ENCODE data around the gene FAM180A. TPM values are rescaled to one million over a fixed set of nuclear protein-coding genes. Genes with fewer than 3 reads are reported as not detected.

FAM180A gene
- total RNA-seq, 4 donors from 2014 or later, result 2.3 to 5.8 (median 4.9) TPM

GRCh38 chr7:135757719-135758411 is 9.3 kb upstream of the FAM180A start:
- no peaks in the 10 kb centered on the region for H3K27me3 ChIP-seq
- H3K27ac ChIP-seq, result peak overlapping the region; percentile 71
- H3K9me3 ChIP-seq, result no peaks in the 10 kb centered on the region
- 33% methylated on average over 8 of the region's 8 CpGs for WGBS
- H3K4me3 ChIP-seq, result peak overlapping the region; percentile 31
- no peak for DNase-seq (ENCODE audit: low spot score in 2 of 2)
- H3K4me1 ChIP-seq, result peaks cover 19% of the 10 kb centered on the region
- TF ChIP-seq EP300 (IDR thresholded peaks at IDR 0.05) (no peak), CTCF (IDR thresholded peaks at IDR 0.05) (no peak), POLR2A (IDR thresholded peaks at IDR 0.05) (no peak), POLR2AphosphoS5 (IDR thresholded peaks at IDR 0.05) (peak in 2 of 3 donors; percentile 22 to 49)
- no peaks in the 10 kb centered on the region for H3K36me3 ChIP-seq

- H3K9me3 ChIP-seq, result no peaks in the 10 kb centered on the region
- TF ChIP-seq EP300 (IDR thresholded peaks at IDR 0.05) (no peak), POLR2A (IDR thresholded peaks at IDR 0.05) (no peak), CTCF (IDR thresholded peaks at IDR 0.05) (no peak), POLR2AphosphoS5 (IDR thresholded peaks at IDR 0.05) (no peak)
- H3K4me1 ChIP-seq, result peaks cover 14% of the 10 kb centered on the region
- H3K36me3 ChIP-seq, result no peaks in the 10 kb centered on the region
- H3K27ac ChIP-seq, result no peak overlapping the region
- no peak for DNase-seq (ENCODE audit: low spot score in 2 of 2)
- WGBS, result 51% methylated on average over 5 of the region's 5 CpGs
- H3K27me3 ChIP-seq, result no peaks in the 10 kb centered on the region
- no peak overlapping the region for H3K4me3 ChIP-seq
Observed at GRCh38 chr7:135756191-135756590, 7.6 kb upstream of the FAM180A start.

- Histone ChIP-seq H3K27me3 (no peaks in the 10 kb centered on the region), H3K4me1 (peaks cover 14% of the 10 kb centered on the region), H3K4me3 (no peak overlapping the region), H3K27ac (no peak overlapping the region), H3K36me3 (no peaks in the 10 kb centered on the region), H3K9me3 (no peaks in the 10 kb centered on the region)
- no peak for DNase-seq (ENCODE audit: low spot score in 2 of 2)
- 82% methylated on average over 11 of the region's 11 CpGs for WGBS
- TF ChIP-seq CTCF (IDR thresholded peaks at IDR 0.05) (no peak), EP300 (IDR thresholded peaks at IDR 0.05) (no peak), POLR2AphosphoS5 (IDR thresholded peaks at IDR 0.05) (no peak), POLR2A (IDR thresholded peaks at IDR 0.05) (no peak)
Observed at GRCh38 chr7:135755351-135755753, 6.7 kb upstream of the FAM180A start.

GRCh38 chr7:135753616-135754413 is 5.2 kb upstream of the FAM180A start:
- Histone ChIP-seq H3K27me3 (no peaks in the 10 kb centered on the region), H3K27ac (no peak overlapping the region), H3K4me1 (peaks cover 16% of the 10 kb centered on the region), H3K36me3 (no peaks in the 10 kb centered on the region), H3K4me3 (no peak overlapping the region), H3K9me3 (no peaks in the 10 kb centered on the region)
- WGBS, result 90% methylated on average over 8 of the region's 8 CpGs
- peak in 1 of 2 donors; percentile 1 for DNase-seq (ENCODE audit: low spot score in 2 of 2)
- TF ChIP-seq CTCF (IDR thresholded peaks at IDR 0.05), result no peak
- TF ChIP-seq POLR2A (IDR thresholded peaks at IDR 0.05), result no peak
- no peak for TF ChIP-seq POLR2AphosphoS5 (IDR thresholded peaks at IDR 0.05)
- no peak for TF ChIP-seq EP300 (IDR thresholded peaks at IDR 0.05)

- H3K27ac ChIP-seq, result peak overlapping the region; percentile 82
- no peaks in the 10 kb centered on the region for H3K36me3 ChIP-seq
- no peak for DNase-seq (ENCODE audit: low spot score in 2 of 2)
- TF ChIP-seq CTCF (IDR thresholded peaks at IDR 0.05) (no peak), EP300 (IDR thresholded peaks at IDR 0.05) (no peak), POLR2AphosphoS5 (IDR thresholded peaks at IDR 0.05) (no peak), POLR2A (IDR thresholded peaks at IDR 0.05) (no peak)
- H3K27me3 ChIP-seq, result no peaks in the 10 kb centered on the region
- H3K4me1 ChIP-seq, result peaks cover 37% of the 10 kb centered on the region
- 81% methylated on average over 8 of the region's 8 CpGs for WGBS
- H3K4me3 ChIP-seq, result peak overlapping the region; percentile 44
- H3K9me3 ChIP-seq, result no peaks in the 10 kb centered on the region
Observed at GRCh38 chr7:135747366-135747765, 1.2 kb downstream of the FAM180A start.
